GM12872 (cell line): ENCODE data around the gene ZNRF3.

Experiments
- CTCF ChIP-seq: IDR thresholded peaks from 3 replicates; pipeline ENCODE4 v1.5.1; 2011; ENCODE audit warnings: low read depth, mild to moderate bottlenecking, low read length, moderate library complexity; ENCODE audit not compliant: insufficient read depth

ZNRF3 gene

GRCh38 chr22:28911777-28912669, 28.7 kb downstream of the ZNRF3 start:
- no peak for TF ChIP-seq CTCF

GRCh38 chr22:28914201-28914600, 30.8 kb downstream of the ZNRF3 start:
- no peak for TF ChIP-seq CTCF

- TF ChIP-seq CTCF, result no peak
Measured at GRCh38 chr22:28915969-28916368, 32.6 kb downstream of the ZNRF3 start.

DNA sequence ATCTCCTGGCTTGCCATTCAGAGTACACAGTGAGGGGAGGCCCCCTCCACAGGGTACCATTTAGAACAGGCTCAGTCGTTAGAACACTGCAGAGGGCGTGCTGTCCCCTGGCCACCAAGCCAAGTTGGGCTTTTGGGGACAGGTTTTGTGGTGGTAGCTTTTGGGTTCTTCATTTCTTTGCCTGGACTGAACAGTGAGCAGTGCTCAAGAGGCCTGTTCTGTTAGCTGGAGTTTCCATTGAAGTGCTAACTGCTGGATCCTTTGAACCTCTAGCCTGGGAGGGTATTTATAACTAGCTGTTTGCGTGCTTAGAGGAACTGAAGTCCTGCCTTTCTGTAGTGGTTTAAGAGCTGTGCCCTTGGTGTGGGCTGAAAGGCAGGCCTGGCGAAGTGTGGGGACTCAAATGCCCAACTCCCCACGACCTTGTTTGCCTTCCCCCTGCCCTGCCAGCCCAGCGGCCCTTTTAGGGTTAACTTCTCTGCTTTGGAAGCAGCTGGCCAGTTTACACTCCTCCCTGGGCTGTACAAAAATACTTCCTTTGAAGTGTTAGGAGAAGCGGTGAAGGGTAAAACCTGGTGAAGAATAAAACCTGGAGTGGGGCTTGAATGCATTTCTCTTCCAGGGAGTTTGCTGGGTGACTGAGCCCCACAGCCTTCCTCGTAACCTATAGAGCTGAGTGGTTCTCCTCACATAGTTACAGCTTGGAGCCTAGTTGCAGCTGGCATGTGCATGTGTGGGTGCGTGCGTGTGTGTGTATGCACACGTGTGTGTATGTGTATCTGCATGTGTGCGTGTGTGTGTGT, 34.6 kb downstream of the ZNRF3 start:
- no peak for TF ChIP-seq CTCF

DNA sequence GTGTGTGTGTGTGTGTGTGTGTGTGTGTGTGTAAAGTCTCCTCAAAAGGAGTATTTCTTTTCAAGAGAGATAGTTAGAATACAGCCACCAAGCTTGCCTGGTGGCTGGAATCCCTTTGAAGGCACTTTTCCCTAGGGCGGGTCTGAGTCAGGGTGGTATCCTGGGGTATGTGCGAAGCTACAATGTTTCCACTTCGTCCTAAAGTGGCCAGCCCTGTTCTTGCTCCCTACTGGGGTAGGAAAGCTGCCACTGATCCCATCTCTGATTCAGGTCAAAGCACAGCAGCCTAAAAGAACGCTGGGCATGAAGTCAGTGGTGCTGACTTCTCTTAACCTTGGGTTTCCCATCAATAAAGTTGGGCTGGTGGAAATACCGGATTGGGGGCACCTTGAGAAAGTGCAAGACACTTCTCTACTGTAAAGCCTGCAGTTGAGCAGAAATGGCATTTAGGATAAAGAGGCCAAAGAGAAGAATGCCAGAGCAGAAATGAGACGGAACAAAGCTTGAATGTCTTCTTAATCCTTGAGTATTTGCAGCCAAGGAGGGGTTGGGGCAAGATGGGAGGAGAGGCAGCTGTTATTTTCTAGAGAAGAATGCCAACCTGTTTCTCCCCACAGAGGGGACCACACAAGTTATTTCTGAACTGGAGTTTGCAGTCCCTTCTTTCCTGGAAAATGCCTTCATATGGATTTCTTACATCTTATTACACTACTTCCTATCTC, 35.3 kb downstream of the ZNRF3 start:
- TF ChIP-seq CTCF, result no peak

GRCh38 chr22:28920757-28921584, 37.6 kb downstream of the ZNRF3 start:
- no peak for TF ChIP-seq CTCF
